Measurements from ENCODE around the gene POLRMT. TPM values are rescaled to one million over a fixed set of nuclear protein-coding genes. Genes with fewer than 3 reads are reported as not detected.

Gene POLRMT
- total RNA-seq, 2 donors from 2014 or later = 34.7 to 106 TPM

DNA sequence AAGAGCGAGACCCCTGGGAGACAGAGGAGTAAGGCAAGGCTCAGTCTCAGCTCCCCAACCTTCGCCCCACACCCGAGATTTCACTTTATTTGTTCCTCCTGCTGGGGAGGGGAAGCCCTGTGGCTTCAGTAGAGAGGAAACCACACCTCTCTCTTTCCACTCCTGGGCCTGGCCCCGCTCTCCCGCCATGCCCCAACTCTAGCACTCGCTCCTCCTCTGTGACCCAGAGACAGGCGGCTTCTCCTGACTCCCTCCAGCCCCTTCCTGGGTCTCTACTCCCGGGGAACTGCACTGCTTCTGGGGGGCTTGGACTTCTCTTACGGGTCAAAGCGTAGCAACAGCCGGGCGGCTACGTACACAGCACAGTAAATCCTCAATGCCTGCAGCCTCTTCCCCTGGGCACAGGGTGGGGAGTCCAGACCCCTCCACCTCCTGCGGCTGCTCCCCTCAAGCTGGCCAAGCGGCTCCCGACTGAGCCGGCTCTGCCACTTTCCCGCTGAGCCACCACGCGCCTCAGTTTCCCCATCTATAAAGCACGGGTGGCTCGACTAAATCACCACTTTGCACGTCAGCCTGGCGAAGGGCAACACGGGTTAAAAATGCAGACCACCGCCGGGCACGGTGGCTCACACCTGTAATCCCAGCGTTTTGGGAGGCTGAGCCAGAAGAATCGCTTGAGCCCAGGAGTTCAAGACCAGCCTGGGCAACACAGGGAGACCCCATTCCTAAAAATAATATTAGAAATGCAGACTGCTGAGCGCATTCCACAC is 28.3 kb upstream of the POLRMT start:
- no peaks in the 10 kb centered on the region for H3K27me3 ChIP-seq (replicated peaks; ENCODE audit: insufficient read depth)
- peak; percentile 24 for TF ChIP-seq POLR2A (IDR thresholded peaks at IDR 0.05)
- TF ChIP-seq, protein P1, sequence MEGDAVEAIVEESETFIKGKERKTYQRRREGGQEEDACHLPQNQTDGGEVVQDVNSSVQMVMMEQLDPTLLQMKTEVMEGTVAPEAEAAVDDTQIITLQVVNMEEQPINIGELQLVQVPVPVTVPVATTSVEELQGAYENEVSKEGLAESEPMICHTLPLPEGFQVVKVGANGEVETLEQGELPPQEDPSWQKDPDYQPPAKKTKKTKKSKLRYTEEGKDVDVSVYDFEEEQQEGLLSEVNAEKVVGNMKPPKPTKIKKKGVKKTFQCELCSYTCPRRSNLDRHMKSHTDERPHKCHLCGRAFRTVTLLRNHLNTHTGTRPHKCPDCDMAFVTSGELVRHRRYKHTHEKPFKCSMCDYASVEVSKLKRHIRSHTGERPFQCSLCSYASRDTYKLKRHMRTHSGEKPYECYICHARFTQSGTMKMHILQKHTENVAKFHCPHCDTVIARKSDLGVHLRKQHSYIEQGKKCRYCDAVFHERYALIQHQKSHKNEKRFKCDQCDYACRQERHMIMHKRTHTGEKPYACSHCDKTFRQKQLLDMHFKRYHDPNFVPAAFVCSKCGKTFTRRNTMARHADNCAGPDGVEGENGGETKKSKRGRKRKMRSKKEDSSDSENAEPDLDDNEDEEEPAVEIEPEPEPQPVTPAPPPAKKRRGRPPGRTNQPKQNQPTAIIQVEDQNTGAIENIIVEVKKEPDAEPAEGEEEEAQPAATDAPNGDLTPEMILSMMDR (IDR thresholded peaks at IDR 0.05) = no peak
- intact Hi-C loops (cut with DNase I) = loop anchor here (10.0 kb wide), 1 partner anchor 323 kb away; the partner anchor contains the start of gene WDR18
- H3K4me3 ChIP-seq = peak overlapping the region; percentile 96 to 97
- 22% methylated on average over 31 of the region's 31 CpGs for WGBS
- H3K27ac ChIP-seq = peak overlapping the region; percentile 69 to 90
- no peaks in the 10 kb centered on the region for H3K36me3 ChIP-seq
- H3K9me3 ChIP-seq = no peaks in the 10 kb centered on the region
- peaks cover 31% of the 10 kb centered on the region for H3K4me1 ChIP-seq (replicated peaks)
- DNase-seq (ENCODE audit: low spot score) = no peak

DNA sequence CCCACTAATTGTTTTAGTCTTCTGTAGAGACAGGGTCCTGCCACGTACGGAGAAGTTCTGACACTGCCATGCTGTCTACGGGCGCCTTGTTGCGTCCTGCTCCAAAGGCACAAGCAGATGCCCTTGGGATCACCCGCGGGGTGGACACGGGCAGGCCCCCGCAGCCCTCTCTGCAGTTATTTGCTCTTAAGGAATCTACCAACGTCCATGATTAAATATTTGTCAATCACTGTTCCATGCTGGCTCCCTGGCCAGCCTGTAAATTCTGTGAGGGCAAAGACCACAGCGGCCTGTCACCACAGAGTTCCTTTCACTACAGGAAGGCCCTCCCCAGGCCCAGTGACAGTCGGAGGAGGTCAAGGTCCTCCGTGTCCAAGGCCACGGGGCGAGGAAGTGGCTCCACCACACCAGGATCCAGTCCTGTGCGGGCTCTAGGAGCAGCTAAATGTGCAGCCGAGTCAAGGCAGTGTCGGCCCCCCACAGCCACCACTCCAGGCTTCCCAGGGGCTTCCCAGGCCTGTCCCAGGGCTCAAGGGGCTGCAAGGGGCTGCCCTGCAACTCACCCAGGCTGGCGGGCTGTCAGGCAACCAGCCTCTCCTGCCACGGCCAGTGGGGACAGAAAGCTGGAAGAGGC is 27.6 kb upstream of the POLRMT start:
- Histone ChIP-seq H3K9me3 (no peaks in the 10 kb centered on the region), H3K27ac (peak overlapping the region; percentile 69 to 90), H3K4me1 (replicated peaks) (peaks cover 31% of the 10 kb centered on the region), H3K27me3 (replicated peaks; ENCODE audit: insufficient read depth) (no peaks in the 10 kb centered on the region), H3K36me3 (no peaks in the 10 kb centered on the region), H3K4me3 (peak overlapping the region; percentile 96 to 97)
- no peak for DNase-seq (ENCODE audit: low spot score)
- WGBS = 36% methylated on average over 19 of the region's 20 CpGs
- TF ChIP-seq POLR2AphosphoS5 (IDR thresholded peaks at IDR 0.05) (no peak), POLR2A (IDR thresholded peaks at IDR 0.05) (no peak)
- TF ChIP-seq, protein P1 (IDR thresholded peaks at IDR 0.05) = no peak
- intact Hi-C loops (cut with DNase I) = loop anchor here (10.0 kb wide), 1 partner anchor 324 kb away; the partner anchor contains the start of gene WDR18

DNA sequence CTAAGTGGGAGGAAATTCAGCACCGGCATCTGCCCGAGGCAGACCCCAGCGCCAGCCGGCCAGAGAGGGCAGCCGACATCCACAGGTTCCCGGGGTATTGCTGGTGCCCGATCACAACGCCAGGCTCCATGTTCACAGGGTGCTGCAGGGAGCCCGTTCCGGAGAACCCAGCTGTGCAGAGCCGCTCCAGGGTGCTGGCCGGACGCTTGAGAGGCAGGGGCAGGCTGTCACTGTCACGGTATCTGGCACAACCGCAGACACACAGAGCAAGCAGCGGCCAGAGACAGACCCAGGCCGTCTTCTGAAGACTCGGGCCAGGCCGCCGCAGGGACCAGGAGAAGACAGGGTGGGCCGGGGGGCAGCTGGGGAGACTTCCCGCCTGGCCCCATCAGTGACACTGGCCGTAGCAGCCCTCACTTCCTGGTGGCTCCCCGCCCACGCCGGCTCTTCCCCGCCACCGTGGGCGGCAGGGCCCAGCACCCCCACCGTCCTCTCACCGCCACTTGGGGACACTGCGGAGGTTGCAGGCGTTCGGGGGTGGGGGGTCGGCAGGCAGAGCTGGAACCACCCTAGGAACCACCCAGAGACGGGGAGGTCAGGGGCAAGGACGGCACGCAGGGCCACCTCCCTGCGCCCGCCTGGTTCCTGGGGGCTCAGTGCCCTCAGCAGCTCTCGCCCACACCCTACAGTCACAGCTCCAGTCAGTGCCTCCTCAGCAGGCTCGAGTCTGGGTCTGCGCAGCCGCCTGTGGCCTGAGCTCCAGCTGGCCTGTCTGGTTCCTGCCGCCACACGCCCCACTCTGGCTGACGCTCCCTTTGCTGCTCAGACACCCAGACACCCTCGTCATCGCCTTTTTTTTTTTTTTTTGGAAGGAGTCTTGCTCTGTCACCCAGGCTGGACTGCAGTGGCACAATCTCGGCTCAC is 25.8 kb upstream of the POLRMT start:
- intact Hi-C loops (cut with DNase I) = no loop called here
- H3K4me1 ChIP-seq (replicated peaks) = peaks cover 31% of the 10 kb centered on the region
- H3K4me3 ChIP-seq = no peak overlapping the region
- 68% methylated on average over 28 of the region's 50 CpGs for WGBS
- DNase-seq (ENCODE audit: low spot score) = peak; percentile 79
- H3K27ac ChIP-seq = peak overlapping the region; percentile 69 to 90
- TF ChIP-seq, protein P1 (IDR thresholded peaks at IDR 0.05) = no peak
- TF ChIP-seq POLR2AphosphoS5 (IDR thresholded peaks at IDR 0.05) (peak; percentile 69), POLR2A (IDR thresholded peaks at IDR 0.05) (no peak)
- no peaks in the 10 kb centered on the region for H3K9me3 ChIP-seq
- H3K27me3 ChIP-seq (replicated peaks; ENCODE audit: insufficient read depth) = no peaks in the 10 kb centered on the region
- H3K36me3 ChIP-seq = no peaks in the 10 kb centered on the region

DNA sequence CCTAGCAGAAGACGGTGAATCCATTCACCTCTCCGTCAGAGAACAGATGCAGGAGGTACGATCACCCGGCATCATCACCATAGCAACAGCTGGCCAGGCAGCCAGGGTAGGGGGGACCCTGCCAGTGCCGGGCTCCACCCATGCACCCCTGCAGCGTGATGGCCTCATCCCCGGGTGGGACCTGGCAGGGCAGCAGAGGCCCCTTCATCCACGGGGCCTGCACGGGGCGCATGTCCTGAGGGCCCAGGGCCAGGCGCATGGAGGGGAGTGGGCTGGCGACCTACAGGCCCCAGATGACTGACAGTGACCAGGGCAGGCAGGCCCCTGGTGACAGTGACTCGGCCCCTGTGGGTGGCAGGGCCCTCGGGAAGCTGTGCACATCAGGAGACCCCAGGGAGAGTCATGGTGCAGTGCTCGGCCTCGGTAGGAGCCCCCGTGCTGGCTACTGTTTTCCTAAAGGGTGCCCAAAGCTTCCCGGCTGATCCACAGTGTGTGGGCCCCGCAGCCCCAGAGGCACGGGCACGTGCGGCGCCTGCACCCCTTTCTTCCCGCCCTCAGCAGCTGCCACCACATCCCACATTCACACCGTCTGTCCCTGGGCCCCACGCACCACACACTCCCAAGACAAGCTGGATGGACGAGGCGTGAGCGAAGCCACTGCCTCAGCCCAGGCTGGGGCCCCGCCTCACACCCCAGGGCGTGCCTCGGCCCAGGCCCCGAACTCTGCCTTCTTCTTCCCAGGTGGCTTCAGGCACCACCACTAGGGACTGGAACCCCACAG is 24.9 kb upstream of the POLRMT start:
- intact Hi-C loops (cut with DNase I) = no loop called here
- Histone ChIP-seq H3K36me3 (no peaks in the 10 kb centered on the region), H3K27me3 (replicated peaks; ENCODE audit: insufficient read depth) (no peaks in the 10 kb centered on the region), H3K9me3 (no peaks in the 10 kb centered on the region), H3K4me1 (replicated peaks) (peaks cover 31% of the 10 kb centered on the region), H3K4me3 (no peak overlapping the region), H3K27ac (no peak overlapping the region)
- DNase-seq (ENCODE audit: low spot score) = no peak
- TF ChIP-seq POLR2A (IDR thresholded peaks at IDR 0.05) (no peak), POLR2AphosphoS5 (IDR thresholded peaks at IDR 0.05) (no peak)
- TF ChIP-seq, protein P1 (IDR thresholded peaks at IDR 0.05) = no peak
- 80% methylated on average over 31 of the region's 33 CpGs for WGBS

All from prostate gland (tissue), 2 donors.